ENCODE measurements around the gene NBDY. TPM values are rescaled to one million over a fixed set of nuclear protein-coding genes. Genes with fewer than 3 reads are reported as not detected.

The NBDY gene
- total and polyA plus RNA-seq, 2 of the 13 experiments (the other 11 are each of a cell fraction or from before 2014, with no cell fraction given) = 1.4 to 1.7 TPM

GRCh38 chrX:56758456-56758855 is 29.4 kb downstream of the NBDY start:
- Histone ChIP-seq H3K27ac (ENCODE audit: extremely low read length, insufficient read depth, low read length) (no peak overlapping the region), H3K79me2 (ENCODE audit: insufficient read depth, low read length) (no peaks in the 10 kb centered on the region), H3K36me3 (replicated peaks in 1 of 2; ENCODE audit: control insufficient read depth in 1 of 2, insufficient read depth in 2 of 2, low read length in 2 of 2) (no peaks in the 10 kb centered on the region), H3K9me3 (ENCODE audit: low read length) (no peaks in the 10 kb centered on the region), H3K4me3 (replicated peaks in 1 of 3; ENCODE audit: insufficient read depth in 1 of 3, low read depth in 2 of 3, low read length in 3 of 3) (no peak overlapping the region), H4K20me1 (ENCODE audit: insufficient read depth, low read length) (no peaks in the 10 kb centered on the region), H3K4me2 (ENCODE audit: low read depth, low read length) (no peak overlapping the region), H3K9ac (ENCODE audit: insufficient read depth, low read depth, low read length) (no peak overlapping the region), H3K4me1 (ENCODE audit: insufficient read depth, low read length) (no peaks in the 10 kb centered on the region), H2AFZ (ENCODE audit: low read length) (no peak overlapping the region), H3K27me3 (ENCODE audit: control insufficient read depth in 1 of 2, insufficient read depth in 2 of 2, low read length in 2 of 2) (no peaks in the 10 kb centered on the region)
- BruUV-seq (replicated peaks) = no TSS peak
- ATAC-seq (no peak), DNase-seq (ENCODE audit: low spot score) (no peak), FAIRE-seq (no peak)
- 40% methylated on average over 1 of the region's 4 CpGs for WGBS (ENCODE audit: low lambda C conversion rate)
- in situ Hi-C loops (cut with HindIII; ENCODE audit: extremely low pct_ligation_motif_present, low pct_unique_long_range_greater_than_20kb) (no loop called here), intact Hi-C loops (cut with micrococcal nuclease; ENCODE audit: unreplicated experiment) (no loop called here)
- TF ChIP-seq ZNF777 (CRISPR knock-in tag; IDR thresholded peaks at IDR 0.05) (no peak), CEBPB (IDR thresholded peaks at IDR 0.05; ENCODE audit: borderline replicate concordance, low read depth, low read length) (no peak), ARHGAP35 (CRISPR knock-in tag; IDR thresholded peaks at IDR 0.05; ENCODE audit: borderline replicate concordance) (no peak), ZSCAN31 (CRISPR knock-in tag; IDR thresholded peaks at IDR 0.05; ENCODE audit: low read depth) (no peak), ZNF264 (CRISPR knock-in tag; IDR thresholded peaks at IDR 0.05) (no peak), TARDBP (CRISPR knock-in tag; IDR thresholded peaks at IDR 0.05) (no peak)
- TF ChIP-seq, protein P1, sequence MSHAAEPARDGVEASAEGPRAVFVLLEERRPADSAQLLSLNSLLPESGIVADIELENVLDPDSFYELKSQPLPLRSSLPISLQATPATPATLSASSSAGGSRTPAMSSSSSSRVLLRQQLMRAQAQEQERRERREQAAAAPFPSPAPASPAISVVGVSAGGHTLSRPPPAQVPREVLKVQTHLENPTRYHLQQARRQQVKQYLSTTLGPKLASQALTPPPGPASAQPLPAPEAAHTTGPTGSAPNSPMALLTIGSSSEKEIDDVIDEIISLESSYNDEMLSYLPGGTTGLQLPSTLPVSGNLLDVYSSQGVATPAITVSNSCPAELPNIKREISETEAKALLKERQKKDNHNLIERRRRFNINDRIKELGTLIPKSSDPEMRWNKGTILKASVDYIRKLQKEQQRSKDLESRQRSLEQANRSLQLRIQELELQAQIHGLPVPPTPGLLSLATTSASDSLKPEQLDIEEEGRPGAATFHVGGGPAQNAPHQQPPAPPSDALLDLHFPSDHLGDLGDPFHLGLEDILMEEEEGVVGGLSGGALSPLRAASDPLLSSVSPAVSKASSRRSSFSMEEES (CRISPR knock-in tag; IDR thresholded peaks at IDR 0.05) = no peak
- ChIA-PET CTCF (ENCODE audit: low intra/inter-chr PET ratio, low total read pairs) (no interaction called here), POLR2A (no interaction called here)

GRCh38 chrX:56759736-56760409 is 30.8 kb downstream of the NBDY start:
- TF ChIP-seq, protein P2, sequence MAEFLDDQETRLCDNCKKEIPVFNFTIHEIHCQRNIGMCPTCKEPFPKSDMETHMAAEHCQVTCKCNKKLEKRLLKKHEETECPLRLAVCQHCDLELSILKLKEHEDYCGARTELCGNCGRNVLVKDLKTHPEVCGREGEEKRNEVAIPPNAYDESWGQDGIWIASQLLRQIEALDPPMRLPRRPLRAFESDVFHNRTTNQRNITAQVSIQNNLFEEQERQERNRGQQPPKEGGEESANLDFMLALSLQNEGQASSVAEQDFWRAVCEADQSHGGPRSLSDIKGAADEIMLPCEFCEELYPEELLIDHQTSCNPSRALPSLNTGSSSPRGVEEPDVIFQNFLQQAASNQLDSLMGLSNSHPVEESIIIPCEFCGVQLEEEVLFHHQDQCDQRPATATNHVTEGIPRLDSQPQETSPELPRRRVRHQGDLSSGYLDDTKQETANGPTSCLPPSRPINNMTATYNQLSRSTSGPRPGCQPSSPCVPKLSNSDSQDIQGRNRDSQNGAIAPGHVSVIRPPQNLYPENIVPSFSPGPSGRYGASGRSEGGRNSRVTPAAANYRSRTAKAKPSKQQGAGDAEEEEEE (CRISPR knock-in tag; IDR thresholded peaks at IDR 0.05; ENCODE audit: borderline replicate concordance) = no peak
- H2AFZ ChIP-seq (ENCODE audit: low read length) = no peak overlapping the region
- ChIA-PET CTCF (ENCODE audit: low intra/inter-chr PET ratio, low total read pairs) (no interaction called here), POLR2A (no interaction called here)
- FAIRE-seq (no peak), DNase-seq (ENCODE audit: low spot score) (no peak), ATAC-seq (no peak)
- H3K27me3 ChIP-seq (ENCODE audit: control insufficient read depth in 1 of 2, insufficient read depth in 2 of 2, low read length in 2 of 2) = no peaks in the 10 kb centered on the region
- in situ Hi-C loops (cut with HindIII; ENCODE audit: extremely low pct_ligation_motif_present, low pct_unique_long_range_greater_than_20kb) = no loop called here
- no peak overlapping the region for H3K9ac ChIP-seq (ENCODE audit: insufficient read depth, low read depth, low read length)
- WGBS (ENCODE audit: low lambda C conversion rate) = 0% methylated on average over 1 of the region's 7 CpGs
- intact Hi-C loops (cut with micrococcal nuclease; ENCODE audit: unreplicated experiment) = loop anchor here (10.0 kb wide), 1 partner anchor 395 kb away; no protein-coding TSS in a partner anchor
- no peaks in the 10 kb centered on the region for H3K79me2 ChIP-seq (ENCODE audit: insufficient read depth, low read length)
- no peak overlapping the region for H3K4me3 ChIP-seq (replicated peaks in 1 of 3; ENCODE audit: insufficient read depth in 1 of 3, low read depth in 2 of 3, low read length in 3 of 3)
- H3K9me3 ChIP-seq (ENCODE audit: low read length) = no peaks in the 10 kb centered on the region
- no peak overlapping the region for H3K27ac ChIP-seq (ENCODE audit: extremely low read length, insufficient read depth, low read length)
- no TSS peak for BruUV-seq (replicated peaks)
- no peaks in the 10 kb centered on the region for H4K20me1 ChIP-seq (ENCODE audit: insufficient read depth, low read length)
- H3K4me2 ChIP-seq (ENCODE audit: low read depth, low read length) = no peak overlapping the region
- H3K4me1 ChIP-seq (ENCODE audit: insufficient read depth, low read length) = peaks cover 4% of the 10 kb centered on the region
- H3K36me3 ChIP-seq (replicated peaks in 1 of 2; ENCODE audit: control insufficient read depth in 1 of 2, insufficient read depth in 2 of 2, low read length in 2 of 2) = no peaks in the 10 kb centered on the region
